NCI-H510A treated with DMSO at 0.1 percent for 48 hours (cell line): ENCODE data around the gene TRIM41.
"Not testable (repeated sequence)": the region's sequence is repeated elsewhere in the genome, so short reads cannot be mapped to it uniquely, and the experiment has no call there.

Source experiments
- DNase-seq: peaks from one replicate; lab custom pipeline; 2025; lab: John Stamatoyannopoulos, UW

Gene TRIM41

GRCh38 chr5:181223058-181223728 lies at the start of gene TRIM41:
TRIM41 (plus strand) TSS chr5:181223281; CDS start chr5:181224000, 719 bp downstream.
- DNase-seq = no peak

GRCh38 chr5:181173420-181174342 lies 49.4 kb upstream of the TRIM41 start:
- no peak for DNase-seq

- DNase-seq = no peak
Measured at GRCh38 chr5:181176254-181176952, 46.7 kb upstream of the TRIM41 start.

- DNase-seq = not testable (repeated sequence)
Measured at GRCh38 chr5:181177559-181177958, 45.5 kb upstream of the TRIM41 start.

GRCh38 chr5:181181650-181182565 lies 41.2 kb upstream of the TRIM41 start:
- DNase-seq = no peak

GRCh38 chr5:181182651-181183050 lies 40.4 kb upstream of the TRIM41 start:
- DNase-seq = no peak

- no peak for DNase-seq
Measured at GRCh38 chr5:181184845-181185216, 38.2 kb upstream of the TRIM41 start.

GRCh38 chr5:181185560-181185959 lies 37.5 kb upstream of the TRIM41 start:
- DNase-seq = no peak

GRCh38 chr5:181186022-181186421 lies 37.1 kb upstream of the TRIM41 start:
- no peak for DNase-seq

- DNase-seq = no peak
Measured at GRCh38 chr5:181186986-181187499, 36.0 kb upstream of the TRIM41 start.

- no peak for DNase-seq
Measured at GRCh38 chr5:181187500-181188213, 35.4 kb upstream of the TRIM41 start.

GRCh38 chr5:181188700-181189362 lies 34.2 kb upstream of the TRIM41 start:
- no peak for DNase-seq

- no peak for DNase-seq
Measured at GRCh38 chr5:181189363-181189961, 33.6 kb upstream of the TRIM41 start.

- DNase-seq = no peak
Measured at GRCh38 chr5:181189962-181190710, 32.9 kb upstream of the TRIM41 start.

GRCh38 chr5:181190711-181191525 lies 32.2 kb upstream of the TRIM41 start:
- DNase-seq = no peak

- no peak for DNase-seq
Measured at GRCh38 chr5:181191526-181192336, 31.4 kb upstream of the TRIM41 start.
